K562 (cell line): Measurements from ENCODE around the gene RAI1. TPM values are rescaled to one million over a fixed set of nuclear protein-coding genes. Genes with fewer than 3 reads are reported as not detected.
A peak's percentile ranks its signal among the peaks of the same experiment; 100 is the strongest.

Source experiments
- ATF4 ChIP-seq: fragments of 450-650 bp; formaldehyde crosslinking; IDR thresholded peaks from 2 replicates; pipeline ENCODE4 v1.4.0; 2022; ENCODE audit warnings: mild to moderate bottlenecking, moderate library complexity
- CREB1 ChIP-seq, 2 experiments: sonication (generic) in 1 of 2; formaldehyde crosslinking in 1 of 2; IDR thresholded peaks; 2 replicates each; pipeline versions ENCODE4 v1.6.1 to v1.8.0; 2012 to 2022; ENCODE audit warnings: inconsistent platforms in 1 of 2, mild to moderate bottlenecking in 1 of 2, missing genetic modification reagents in 1 of 2, moderate library complexity in 1 of 2
- HMG20B ChIP-seq: fragments of 250-450 bp; sonication (Bioruptor Pico); IDR thresholded peaks from 2 replicates; pipeline ENCODE4 v1.5.0; 2021; ENCODE audit warnings: mild to moderate bottlenecking
- IRF2 ChIP-seq: sonication (generic); formaldehyde crosslinking; IDR thresholded peaks from 2 replicates; pipeline ENCODE4 v1.8.1; 2022; ENCODE audit warnings: mild to moderate bottlenecking, missing genetic modification reagents
- KAT7 ChIP-seq: sonication (generic); formaldehyde crosslinking; IDR thresholded peaks from 2 replicates; pipeline ENCODE4 v1.8.0; 2022; ENCODE audit warnings: missing genetic modification reagents, mild to moderate bottlenecking, borderline replicate concordance
- NFIC ChIP-seq: fragments of 450-650 bp; IDR thresholded peaks from 2 replicates; pipeline ENCODE4 v1.6.1; 2017; ENCODE audit warnings: mild to moderate bottlenecking, inconsistent platforms
- PHF20 ChIP-seq: fragments of 450-650 bp; IDR thresholded peaks from 2 replicates; pipeline ENCODE4 v1.6.1; 2018; ENCODE audit not compliant: partially characterized antibody
- PYGO2 ChIP-seq: fragments of 450-650 bp; IDR thresholded peaks from 2 replicates; pipeline ENCODE4 v1.6.1; 2016; ENCODE audit warnings: mild to moderate bottlenecking, missing genetic modification characterization, moderate library complexity, missing compliant biosample characterization
- RERE ChIP-seq: sonication (generic); formaldehyde crosslinking; IDR thresholded peaks from 2 replicates; pipeline ENCODE4 v1.8.0; 2023; ENCODE audit warnings: missing genetic modification reagents, mild to moderate bottlenecking, borderline replicate concordance
- TCF7L2 ChIP-seq: fragments of 150-350 bp; IDR thresholded peaks from 2 replicates; pipeline ENCODE4 v1.6.1; 2016; ENCODE audit warnings: low read depth, mild to moderate bottlenecking, low read length, moderate library complexity
- TFAP4 ChIP-seq: sonication (generic); formaldehyde crosslinking; IDR thresholded peaks from 2 replicates; pipeline ENCODE4 v1.8.0; 2022; ENCODE audit warnings: missing genetic modification reagents, mild to moderate bottlenecking, moderate library complexity, borderline replicate concordance
- U2AF2 ChIP-seq: fragments of 200-400 bp; formaldehyde crosslinking; optimal IDR thresholded peaks from 2 replicates; pipeline ENCODE3; 2017; ENCODE audit warnings: low read depth, mild to moderate bottlenecking, low read length
- ZNF143 ChIP-seq: sonication (generic); formaldehyde crosslinking; IDR thresholded peaks from 2 replicates; pipeline ENCODE4 v1.9.0; 2022; ENCODE audit warnings: mild to moderate bottlenecking, missing genetic modification reagents
- ZNF445 ChIP-seq: fragments of 250-450 bp; sonication (Bioruptor Pico); IDR thresholded peaks from 2 replicates; pipeline ENCODE4 v1.4.0; 2020; ENCODE audit warnings: low read depth, mild to moderate bottlenecking, moderate library complexity
- ZNF740 ChIP-seq, 3 experiments: fragments of 200-800 bp in 1 of 3; sonication (Bioruptor generic) in 1 of 3; sonication (generic) in 1 of 3; formaldehyde crosslinking in 1 of 3; IDR thresholded peaks; 2 replicates each; pipeline versions ENCODE4 v1.6.1 to v1.8.0; 2016 to 2022; ENCODE audit warnings: mild to moderate bottlenecking in 2 of 3, missing compliant biosample characterization in 2 of 3, missing genetic modification characterization in 2 of 3, missing genetic modification reagents in 1 of 3
- ZNF830 ChIP-seq: fragments of 250-450 bp; sonication (Bioruptor Pico); IDR thresholded peaks from 2 replicates; pipeline ENCODE4 v1.5.0; 2021; ENCODE audit warnings: mild to moderate bottlenecking
- polyA plus RNA-seq, 8 experiments: library from polyadenylated mRNA; depleted of rRNA in 4 of 8; stranded (reverse) in 5 of 8; unstranded in 3 of 8; fragments of >200 nt; fragmentation: Nextera tagmentation in 2 of 8; fragmentation: Illumina TruSeq in 1 of 8; extraction: Ambion mirVana in 2 of 8; extraction: Trizol in 1 of 8; gene quantifications; 2 replicates each; pipeline versions ENCODE4 v1.2.1 to v1.2.3, GENCODE V29; 2011 to 2014; ENCODE audit warnings: inconsistent platforms in 1 of 8, missing spikeins in 1 of 8
- total RNA-seq, 7 experiments: library from RNA; depleted of rRNA in 6 of 7; stranded (reverse); fragments of >200 nt in 6 of 7; fragmentation: Illumina TruSeq in 2 of 7; extraction: Trizol in 2 of 7; gene quantifications; 2 replicates each; pipeline versions ENCODE4 v1.2.1 to v1.2.3, GENCODE V29; 2011 to 2021; ENCODE audit warnings: low replicate concordance in 1 of 7
- TF ChIP-seq, protein P1 (sequence below): fragments of 450-650 bp; IDR thresholded peaks from 2 replicates; pipeline ENCODE4 v1.6.1; 2016; ENCODE audit warnings: missing biosample characterization, missing genetic modification characterization
- TF ChIP-seq, protein P2 (sequence below): sonication (generic); formaldehyde crosslinking; IDR thresholded peaks from 2 replicates; pipeline ENCODE4 v1.9.0; 2022; ENCODE audit warnings: mild to moderate bottlenecking, missing genetic modification reagents

Gene RAI1
- total and polyA plus RNA-seq, 9 of the 15 experiments (the other 6 are each of a cell fraction or from before 2014, with no cell fraction given) = 0.68 to 19.9 (median 5.5) TPM

GRCh38 chr17:17819561-17819995 is 138.3 kb downstream of the RAI1 start (continued):
- TF ChIP-seq TFAP4 (CRISPR knock-in tag) (peak; percentile 70; the same call in 1 of the 2 replicates), CREB1 (IDR thresholded peaks at IDR 0.05) (no peak), CREB1 (CRISPR knock-in tag; IDR thresholded peaks at IDR 0.05) (no peak), HMG20B (CRISPR knock-in tag) (no peak), ATF4 (CRISPR knock-in tag) (no peak), PYGO2 (no peak), ZNF740 (CRISPR knock-in tag; IDR thresholded peaks at IDR 0.05) (no peak), ZNF740 (tag; IDR thresholded peaks at IDR 0.05) (no peak), PHF20 (no peak), ZNF445 (no peak), ZNF143 (CRISPR knock-in tag) (no peak), KAT7 (no peak), U2AF2 (no peak), TCF7L2 (no peak), ZNF830 (CRISPR knock-in tag) (no peak), IRF2 (CRISPR knock-in tag) (no peak), RERE (CRISPR knock-in tag) (no peak), NFIC (peak; percentile 95)
- TF ChIP-seq, protein P1, sequence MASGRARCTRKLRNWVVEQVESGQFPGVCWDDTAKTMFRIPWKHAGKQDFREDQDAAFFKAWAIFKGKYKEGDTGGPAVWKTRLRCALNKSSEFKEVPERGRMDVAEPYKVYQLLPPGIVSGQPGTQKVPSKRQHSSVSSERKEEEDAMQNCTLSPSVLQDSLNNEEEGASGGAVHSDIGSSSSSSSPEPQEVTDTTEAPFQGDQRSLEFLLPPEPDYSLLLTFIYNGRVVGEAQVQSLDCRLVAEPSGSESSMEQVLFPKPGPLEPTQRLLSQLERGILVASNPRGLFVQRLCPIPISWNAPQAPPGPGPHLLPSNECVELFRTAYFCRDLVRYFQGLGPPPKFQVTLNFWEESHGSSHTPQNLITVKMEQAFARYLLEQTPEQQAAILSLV (tag) = no peak
- TF ChIP-seq, protein P2, sequence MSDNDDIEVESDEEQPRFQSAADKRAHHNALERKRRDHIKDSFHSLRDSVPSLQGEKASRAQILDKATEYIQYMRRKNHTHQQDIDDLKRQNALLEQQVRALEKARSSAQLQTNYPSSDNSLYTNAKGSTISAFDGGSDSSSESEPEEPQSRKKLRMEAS (CRISPR knock-in tag) = peak; percentile 61
